Right atrium auricular region (tissue), 2 donors: Measurements from ENCODE around the gene SLC25A21. TPM values are rescaled to one million over a fixed set of nuclear protein-coding genes. Genes with fewer than 3 reads are reported as not detected.

Experiments used
- DNase-seq: peaks from one replicate; pipeline ENCODE4 v3.0.0-alpha.2; 2019; ENCODE audit warnings: low spot score
- H3K27ac ChIP-seq, 2 donors: fragments of 200-600 bp; sonication (generic); 1 replicate in 1 of 2; 2 replicates in 1 of 2; pipeline ENCODE4 v1.5.1; 2016 to 2019
- H3K27me3 ChIP-seq, 2 donors: fragments of 200-600 bp; sonication (generic); one replicate each; pipeline versions ENCODE4 v1.5.1 to v1.6.0; 2017 to 2019
- H3K36me3 ChIP-seq: fragments of 200-600 bp; sonication (generic); one replicate; pipeline ENCODE4 v1.5.1; 2016
- H3K4me1 ChIP-seq, 2 donors: fragments of 200-600 bp; sonication (generic); one replicate each; pipeline versions ENCODE4 v1.5.1 to v1.6.0; 2017 to 2019
- H3K4me3 ChIP-seq, 2 donors: fragments of 200-600 bp; sonication (generic); 1 replicate in 1 of 2; 2 replicates in 1 of 2; pipeline ENCODE4 v1.5.1; 2017 to 2019; ENCODE audit warnings: mild to moderate bottlenecking in 1 of 2, moderate library complexity in 1 of 2
- H3K9me3 ChIP-seq, 2 donors: fragments of 200-600 bp; sonication (generic); one replicate each; pipeline ENCODE4 v1.5.1; 2019
- CTCF ChIP-seq, 2 donors: fragments of 200-600 bp; sonication (generic); IDR thresholded peaks; one replicate each; pipeline ENCODE4 v1.5.1; 2019; ENCODE audit warnings: antibody characterized with exemption in 2 of 2
- total RNA-seq, 2 donors: library from RNA; depleted of rRNA; stranded (reverse); fragments of >200 nt; gene quantifications; one replicate each; pipeline ENCODE4 v1.1.0, GENCODE V29; 2016

The SLC25A21 gene
- total RNA-seq, 2 donors from 2014 or later: 0.55 to 0.93 TPM

GRCh38 chr14:37056473-37056872 lies 115.9 kb downstream of the SLC25A21 start:
- no peaks in the 10 kb centered on the region for H3K4me1 ChIP-seq
- peaks cover 0 to 13% of the 10 kb centered on the region in 2 donors for H3K9me3 ChIP-seq
- no peaks in the 10 kb centered on the region for H3K36me3 ChIP-seq
- no peak for TF ChIP-seq CTCF (IDR thresholded peaks at IDR 0.05)
- no peaks in the 10 kb centered on the region for H3K27me3 ChIP-seq
- H3K27ac ChIP-seq: no peak overlapping the region
- DNase-seq: no peak
- H3K4me3 ChIP-seq: no peak overlapping the region

GRCh38 chr14:37054869-37055268 lies 117.5 kb downstream of the SLC25A21 start:
- Histone ChIP-seq H3K9me3 (peaks cover 0 to 13% of the 10 kb centered on the region in 2 donors), H3K27me3 (no peaks in the 10 kb centered on the region), H3K36me3 (no peaks in the 10 kb centered on the region), H3K4me3 (no peak overlapping the region), H3K4me1 (no peaks in the 10 kb centered on the region), H3K27ac (no peak overlapping the region)
- no peak for DNase-seq
- TF ChIP-seq CTCF (IDR thresholded peaks at IDR 0.05): no peak

- Histone ChIP-seq H3K9me3 (peaks cover 0 to 13% of the 10 kb centered on the region in 2 donors), H3K36me3 (no peaks in the 10 kb centered on the region), H3K27me3 (no peaks in the 10 kb centered on the region), H3K27ac (no peak overlapping the region), H3K4me3 (no peak overlapping the region), H3K4me1 (no peaks in the 10 kb centered on the region)
- no peak for DNase-seq
- no peak for TF ChIP-seq CTCF (IDR thresholded peaks at IDR 0.05)
Observed at GRCh38 chr14:37054144-37054543, 118.3 kb downstream of the SLC25A21 start.

- H3K4me3 ChIP-seq: no peak overlapping the region
- H3K36me3 ChIP-seq: no peaks in the 10 kb centered on the region
- DNase-seq: no peak
- peaks cover 0 to 13% of the 10 kb centered on the region in 2 donors for H3K9me3 ChIP-seq
- H3K4me1 ChIP-seq: no peaks in the 10 kb centered on the region
- TF ChIP-seq CTCF (IDR thresholded peaks at IDR 0.05): no peak
- no peak overlapping the region for H3K27ac ChIP-seq
- no peaks in the 10 kb centered on the region for H3K27me3 ChIP-seq
Observed at GRCh38 chr14:37051680-37052079, 120.7 kb downstream of the SLC25A21 start.

GRCh38 chr14:37051153-37051552 lies 121.3 kb downstream of the SLC25A21 start:
- Histone ChIP-seq H3K9me3 (peaks cover 0 to 13% of the 10 kb centered on the region in 2 donors), H3K36me3 (no peaks in the 10 kb centered on the region), H3K4me1 (no peaks in the 10 kb centered on the region), H3K27me3 (no peaks in the 10 kb centered on the region), H3K4me3 (no peak overlapping the region), H3K27ac (no peak overlapping the region)
- no peak for TF ChIP-seq CTCF (IDR thresholded peaks at IDR 0.05)
- DNase-seq: no peak

GRCh38 chr14:37048666-37049071 lies 123.7 kb downstream of the SLC25A21 start:
- TF ChIP-seq CTCF (IDR thresholded peaks at IDR 0.05): no peak
- no peak overlapping the region for H3K27ac ChIP-seq
- H3K4me1 ChIP-seq: no peaks in the 10 kb centered on the region
- no peaks in the 10 kb centered on the region for H3K36me3 ChIP-seq
- H3K9me3 ChIP-seq: no peaks in the 10 kb centered on the region
- no peak for DNase-seq
- no peak overlapping the region for H3K4me3 ChIP-seq
- H3K27me3 ChIP-seq: no peaks in the 10 kb centered on the region
